CD14-positive monocyte (primary cell): Measurements from ENCODE around the gene SLC44A4. TPM values are rescaled to one million over a fixed set of nuclear protein-coding genes. Genes with fewer than 3 reads are reported as not detected.

Experiments
- DNase-seq, 3 donors: peaks; one replicate each; pipeline ENCODE4 v3.0.0-alpha.2; 2011 to 2022
- H2AFZ ChIP-seq: 2 replicates; pipeline ENCODE4 v1.6.0; 2012; ENCODE audit warnings: mild to moderate bottlenecking, low read depth, low read length, inconsistent platforms; ENCODE audit not compliant: insufficient read depth, poor library complexity, severe bottlenecking
- H3K27ac ChIP-seq, 2 donors: 1 replicate in 1 of 2; 2 replicates in 1 of 2; pipeline ENCODE4 v1.5.1; 2012 to 2013; ENCODE audit warnings: low read length in 2 of 2, control low read depth in 1 of 2, inconsistent platforms in 1 of 2, low read depth in 1 of 2, mild to moderate bottlenecking in 1 of 2
- H3K27me3 ChIP-seq, 2 donors: one replicate each; pipeline versions ENCODE4 v1.6.0 to v1.6.1; 2011 to 2013; ENCODE audit warnings: low read length in 2 of 2; ENCODE audit not compliant: control insufficient read depth in 2 of 2, insufficient read depth in 2 of 2
- H3K36me3 ChIP-seq, 2 donors: replicated peaks in 1 of 2; 1 replicate in 1 of 2; 2 replicates in 1 of 2; pipeline versions ENCODE4 v1.5.1 to v1.6.1; 2012 to 2013; ENCODE audit warnings: low read length in 2 of 2, control low read depth in 1 of 2, inconsistent platforms in 1 of 2, mild to moderate bottlenecking in 1 of 2; ENCODE audit not compliant: insufficient read depth in 2 of 2, control insufficient read depth in 1 of 2
- H3K4me1 ChIP-seq, 2 donors: 1 replicate in 1 of 2; 2 replicates in 1 of 2; pipeline versions ENCODE4 v1.5.1 to v1.6.1; 2012 to 2013; ENCODE audit warnings: low read length in 2 of 2, control low read depth in 1 of 2, inconsistent platforms in 1 of 2, mild to moderate bottlenecking in 1 of 2, moderate library complexity in 1 of 2; ENCODE audit not compliant: insufficient read depth in 2 of 2, control insufficient read depth in 1 of 2
- H3K4me2 ChIP-seq: replicated peaks from 2 replicates; pipeline ENCODE3; 2012; ENCODE audit warnings: low read length, moderate library complexity, mild to moderate bottlenecking; ENCODE audit not compliant: poor library complexity, severe bottlenecking; ENCODE audit errors: extremely low read depth
- H3K4me3 ChIP-seq, 3 experiments: fragments of 200-600 bp in 1 of 3; sonication (generic) in 1 of 3; replicated peaks in 1 of 3; 1 replicate in 2 of 3; 2 replicates in 1 of 3; pipeline ENCODE4 v1.5.1; 2011 to 2013; ENCODE audit warnings: low read length in 3 of 3, mild to moderate bottlenecking in 3 of 3, control low read depth in 2 of 3, low read depth in 2 of 3, inconsistent platforms in 1 of 3, moderate library complexity in 1 of 3
- H3K79me2 ChIP-seq: 2 replicates; pipeline ENCODE4 v1.6.0; 2012; ENCODE audit warnings: mild to moderate bottlenecking, control low read depth, inconsistent platforms, low read length, moderate library complexity; ENCODE audit not compliant: insufficient read depth
- H3K9ac ChIP-seq: 2 replicates; pipeline ENCODE4 v1.6.0; 2017; ENCODE audit warnings: low read length, mild to moderate bottlenecking; ENCODE audit not compliant: insufficient read depth, poor library complexity, severe bottlenecking
- H3K9me3 ChIP-seq, 2 donors: replicated peaks in 1 of 2; 1 replicate in 1 of 2; 2 replicates in 1 of 2; pipeline versions ENCODE4 v1.5.1 to v1.6.1; 2012 to 2013; ENCODE audit warnings: low read length in 2 of 2, control low read depth in 1 of 2; ENCODE audit not compliant: control insufficient read depth in 1 of 2, insufficient read depth in 1 of 2
- H4K20me1 ChIP-seq: 2 replicates; pipeline ENCODE4 v1.6.0; 2012; ENCODE audit warnings: mild to moderate bottlenecking, low read length, control low read depth, moderate library complexity; ENCODE audit not compliant: insufficient read depth
- H3K27ac Mint-ChIP-seq, 7 donors: one replicate each; pipeline ENCODE4 v1.8.0; 2020; ENCODE audit warnings: mild to moderate bottlenecking in 7 of 7, mixed read lengths in 7 of 7, moderate library complexity in 6 of 7, inconsistent platforms in 2 of 7
- H3K27me3 Mint-ChIP-seq, 3 donors: one replicate each; pipeline ENCODE4 v1.8.0; 2021 to 2022; ENCODE audit warnings: low read depth in 3 of 3, mild to moderate bottlenecking in 3 of 3, mixed read lengths in 3 of 3, moderate library complexity in 3 of 3, inconsistent platforms in 1 of 3
- H3K36me3 Mint-ChIP-seq, 2 donors: one replicate each; pipeline ENCODE4 v1.8.0; 2020; ENCODE audit warnings: mixed read lengths in 2 of 2, inconsistent platforms in 1 of 2, mild to moderate bottlenecking in 1 of 2
- H3K4me1 Mint-ChIP-seq: one replicate; pipeline ENCODE4 v1.8.0; 2020; ENCODE audit warnings: mild to moderate bottlenecking, mixed read lengths
- H3K4me3 Mint-ChIP-seq, 2 donors: one replicate each; pipeline ENCODE4 v1.8.0; 2020; ENCODE audit warnings: mild to moderate bottlenecking in 2 of 2, mixed read lengths in 2 of 2, moderate library complexity in 1 of 2
- H3K9me3 Mint-ChIP-seq, 7 donors: one replicate each; pipeline ENCODE4 v1.8.0; 2020 to 2022; ENCODE audit warnings: mixed read lengths in 7 of 7, mild to moderate bottlenecking in 6 of 7, moderate library complexity in 6 of 7, inconsistent platforms in 2 of 7
- WGBS: methylation state at CpG from one replicate; pipeline ENCODE4 v1.1.5; 2013; ENCODE audit warnings: missing lambda C conversion rate; ENCODE audit not compliant: insufficient coverage; 5-methylcytosine and 5-hydroxymethylcytosine counted together
- intact Hi-C, 2 donors: fragments of 100-400 bp; cut with micrococcal nuclease; formaldehyde crosslinking; loops; one replicate each; pipeline versions ENCODE4 v1.15.0 to v1.15.1; 2023
- polyA plus RNA-seq, 3 donors: library from polyadenylated mRNA; depleted of rRNA in 1 of 3; unstranded in 2 of 3; stranded (reverse) in 1 of 3; fragments of 300-500 nt in 2 of 3; fragments of >200 nt in 1 of 3; fragmentation: Illumina TruSeq in 2 of 3; gene quantifications; 1 replicate in 2 of 3; 2 replicates in 1 of 3; pipeline ENCODE4 v1.2.3, GENCODE V29; 2012 to 2021
- TF ChIP-seq, protein P1 (sequence below): fragments of 200-600 bp; IDR thresholded peaks from one replicate; pipeline ENCODE4 v1.8.0; 2022; ENCODE audit warnings: antibody characterized with exemption, mild to moderate bottlenecking

The SLC44A4 gene
- polyA plus RNA-seq, 3 donors: 0.09 TPM; not detected in 2

DNA sequence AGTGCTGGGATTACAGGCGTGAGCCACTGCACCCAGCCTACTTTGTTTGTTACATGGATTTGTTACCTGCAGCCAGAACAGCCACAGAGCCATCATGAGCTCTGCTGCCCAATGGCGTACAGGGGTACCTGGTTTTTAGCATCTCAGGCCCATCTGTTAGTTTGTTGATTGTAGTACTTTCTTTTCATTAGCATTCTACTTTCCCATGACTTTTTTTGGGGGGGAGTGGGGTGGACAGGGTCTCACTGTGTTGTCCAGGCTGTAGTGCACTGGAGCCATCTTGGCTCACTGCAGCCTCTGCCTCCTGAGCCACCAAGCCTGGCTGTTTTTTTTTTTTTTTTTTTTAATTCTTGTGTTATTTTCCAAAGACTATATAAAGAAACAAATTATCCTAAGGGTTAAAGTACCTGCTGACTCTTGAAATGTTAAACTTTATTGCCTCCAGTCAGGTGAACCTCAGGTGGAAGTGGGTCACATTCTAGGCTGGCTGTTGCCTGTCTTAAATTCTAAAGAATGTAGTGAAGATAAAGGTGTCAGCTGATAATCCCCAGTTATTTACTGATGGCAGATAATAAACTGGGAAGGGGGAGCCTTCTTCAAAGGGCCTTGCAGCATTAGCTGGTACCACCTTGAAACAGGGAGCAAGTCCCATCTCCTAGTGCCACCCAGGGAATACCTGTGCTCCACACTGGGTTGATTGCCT, 31.4 kb downstream of the SLC44A4 start:
- H3K27ac Mint-ChIP-seq: no peak overlapping the region
- no peaks in the 10 kb centered on the region for H3K4me1 Mint-ChIP-seq
- 100% methylated on average over 1 of the region's 2 CpGs for WGBS
- peaks cover 0 to 2% (median under 1%) of the 10 kb centered on the region in 7 donors for H3K9me3 Mint-ChIP-seq
- Histone ChIP-seq H3K4me3 (no peak overlapping the region), H3K4me2 (no peak overlapping the region), H3K27ac (no peak overlapping the region), H3K79me2 (no peaks in the 10 kb centered on the region), H3K4me1 (no peaks in the 10 kb centered on the region), H3K36me3 (no peaks in the 10 kb centered on the region), H3K9me3 (no peaks in the 10 kb centered on the region), H2AFZ (no peak overlapping the region), H3K27me3 (no peaks in the 10 kb centered on the region), H3K9ac (no peak overlapping the region), H4K20me1 (no peaks in the 10 kb centered on the region)
- peaks cover 2 to 3% of the 10 kb centered on the region in 2 donors for H3K36me3 Mint-ChIP-seq
- DNase-seq: no peak
- no peak overlapping the region for H3K4me3 Mint-ChIP-seq
- intact Hi-C loops: no loop called here
- TF ChIP-seq, protein P1, sequence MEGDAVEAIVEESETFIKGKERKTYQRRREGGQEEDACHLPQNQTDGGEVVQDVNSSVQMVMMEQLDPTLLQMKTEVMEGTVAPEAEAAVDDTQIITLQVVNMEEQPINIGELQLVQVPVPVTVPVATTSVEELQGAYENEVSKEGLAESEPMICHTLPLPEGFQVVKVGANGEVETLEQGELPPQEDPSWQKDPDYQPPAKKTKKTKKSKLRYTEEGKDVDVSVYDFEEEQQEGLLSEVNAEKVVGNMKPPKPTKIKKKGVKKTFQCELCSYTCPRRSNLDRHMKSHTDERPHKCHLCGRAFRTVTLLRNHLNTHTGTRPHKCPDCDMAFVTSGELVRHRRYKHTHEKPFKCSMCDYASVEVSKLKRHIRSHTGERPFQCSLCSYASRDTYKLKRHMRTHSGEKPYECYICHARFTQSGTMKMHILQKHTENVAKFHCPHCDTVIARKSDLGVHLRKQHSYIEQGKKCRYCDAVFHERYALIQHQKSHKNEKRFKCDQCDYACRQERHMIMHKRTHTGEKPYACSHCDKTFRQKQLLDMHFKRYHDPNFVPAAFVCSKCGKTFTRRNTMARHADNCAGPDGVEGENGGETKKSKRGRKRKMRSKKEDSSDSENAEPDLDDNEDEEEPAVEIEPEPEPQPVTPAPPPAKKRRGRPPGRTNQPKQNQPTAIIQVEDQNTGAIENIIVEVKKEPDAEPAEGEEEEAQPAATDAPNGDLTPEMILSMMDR: no peak
- peaks cover 0 to 3% (median 2%) of the 10 kb centered on the region in 3 donors for H3K27me3 Mint-ChIP-seq

DNA sequence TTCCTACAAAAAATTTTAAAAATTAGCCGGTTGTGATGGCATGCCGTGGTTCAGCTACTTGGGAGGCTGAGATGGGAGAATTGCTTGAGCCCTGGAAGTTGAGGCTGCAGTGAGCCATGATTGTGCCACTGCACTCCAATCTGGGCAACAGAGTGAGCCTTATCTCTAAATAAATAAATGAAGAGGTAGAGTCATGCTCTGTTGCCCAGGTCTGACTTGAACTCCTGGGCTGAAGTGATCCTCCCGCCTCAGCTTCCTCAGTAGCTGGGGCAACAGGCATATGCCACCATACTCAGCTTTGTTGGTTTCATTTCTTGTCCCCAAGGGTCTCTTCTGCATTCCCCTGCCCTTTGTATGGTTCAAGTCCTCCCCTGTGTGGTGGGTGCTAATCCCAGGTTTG, 34.3 kb downstream of the SLC44A4 start:
- H3K27me3 ChIP-seq: no peaks in the 10 kb centered on the region
- H3K36me3 Mint-ChIP-seq: peaks cover 19 to 29% of the 10 kb centered on the region in 2 donors
- H2AFZ ChIP-seq: no peak overlapping the region
- no peak overlapping the region for H3K4me3 ChIP-seq
- no peak overlapping the region for H3K4me2 ChIP-seq
- peaks cover 17% of the 10 kb centered on the region for H4K20me1 ChIP-seq
- TF ChIP-seq, protein P1: no peak
- no peak overlapping the region for H3K4me3 Mint-ChIP-seq
- no peaks in the 10 kb centered on the region for H3K79me2 ChIP-seq
- WGBS: no CpG with 5 or more reads among the region's 3 CpGs
- no peaks in the 10 kb centered on the region for H3K4me1 Mint-ChIP-seq
- no peak for DNase-seq
- no peak overlapping the region for H3K27ac ChIP-seq
- intact Hi-C loops: no loop called here
- H3K4me1 ChIP-seq: no peaks in the 10 kb centered on the region
- no peaks in the 10 kb centered on the region for H3K9me3 Mint-ChIP-seq
- peaks cover 14 to 18% of the 10 kb centered on the region in 2 donors for H3K36me3 ChIP-seq
- H3K9me3 ChIP-seq: no peaks in the 10 kb centered on the region
- H3K27ac Mint-ChIP-seq: no peak overlapping the region
- no peak overlapping the region for H3K9ac ChIP-seq
- H3K27me3 Mint-ChIP-seq: peaks cover 0 to 3% (median 2%) of the 10 kb centered on the region in 3 donors
